Measurements from ENCODE around the gene FBXO38.

Gene FBXO38

DNA sequence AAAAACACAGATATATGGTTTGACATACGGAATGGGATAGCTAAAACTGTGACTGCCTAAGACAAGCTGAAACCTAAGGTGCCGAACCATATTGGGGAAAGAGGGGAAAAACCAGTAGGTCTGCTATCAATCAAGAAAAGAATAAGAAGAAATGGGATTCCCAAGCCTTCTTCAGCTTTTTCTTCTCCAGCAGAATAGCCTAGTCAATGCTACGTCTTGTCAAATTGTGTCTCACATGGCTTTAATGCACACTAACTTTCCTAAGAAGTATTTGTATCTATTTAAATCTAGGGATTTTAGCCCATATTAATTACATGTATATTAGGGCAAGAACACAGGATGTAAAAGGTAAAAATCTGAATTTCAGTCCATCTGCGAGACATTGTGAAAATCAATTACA lies 797 bp upstream of the FBXO38 start:
- no peak for DNase-seq (ENCODE audit: low read depth)

DNA sequence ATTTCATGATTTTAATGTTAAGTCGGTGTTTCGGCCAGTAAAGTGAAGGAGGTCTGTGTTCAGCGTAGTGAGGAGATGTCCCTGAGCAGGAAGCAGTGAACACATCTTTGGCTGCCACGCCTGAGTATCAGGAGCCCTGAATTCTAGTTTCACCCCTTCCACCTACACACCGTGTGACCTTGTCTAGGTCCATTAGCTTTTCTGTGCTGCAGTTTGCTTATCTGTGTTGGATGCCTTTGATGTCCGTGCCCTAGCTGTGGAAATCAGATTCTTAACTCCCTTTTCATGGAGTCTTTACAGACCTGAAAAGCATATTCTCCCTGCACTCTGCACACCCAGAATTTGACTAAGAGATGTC lies 601 bp downstream of the FBXO38 start:
- DNase-seq (ENCODE audit: low read depth): no peak

DNA sequence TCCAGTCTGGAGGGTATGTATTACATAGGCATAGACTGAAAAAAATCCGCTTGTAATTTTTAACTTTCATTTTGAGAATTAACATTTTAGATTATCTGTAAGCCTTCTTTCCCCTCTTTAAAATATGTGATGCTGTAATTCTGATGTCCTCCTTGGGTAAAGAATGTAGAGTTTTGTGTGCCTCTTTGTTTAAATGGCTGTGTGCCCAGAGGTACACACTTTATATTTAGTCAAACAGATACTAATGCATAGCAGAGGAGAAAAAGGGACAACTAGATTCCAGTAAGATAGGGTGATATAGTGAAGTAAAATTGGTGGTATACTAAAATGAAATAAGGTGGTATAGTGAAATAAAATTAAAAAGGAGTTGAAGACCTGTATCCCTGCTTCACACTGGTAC lies 1.3 kb downstream of the FBXO38 start:
- DNase-seq (ENCODE audit: low read depth): no peak

DNA sequence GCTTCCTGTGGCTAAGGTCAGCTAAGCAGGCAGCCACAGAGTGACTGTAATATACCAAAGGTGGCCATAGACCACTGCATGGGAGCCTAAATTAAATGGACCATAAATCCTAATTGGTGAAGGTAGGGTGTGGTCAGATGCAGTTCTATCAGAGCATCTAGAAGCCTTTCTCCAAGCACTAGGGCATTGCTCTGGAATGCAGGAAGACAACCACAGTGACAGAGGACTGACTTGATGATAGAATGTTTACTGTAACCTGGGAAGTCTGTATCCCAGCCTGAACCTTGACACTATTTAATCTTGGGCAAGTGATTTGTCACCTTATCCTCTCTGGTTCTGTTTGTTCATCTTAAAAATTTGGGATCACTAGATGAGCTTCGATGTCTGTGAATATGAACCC lies 2.3 kb downstream of the FBXO38 start:
- no peak for DNase-seq (ENCODE audit: low read depth)

DNA sequence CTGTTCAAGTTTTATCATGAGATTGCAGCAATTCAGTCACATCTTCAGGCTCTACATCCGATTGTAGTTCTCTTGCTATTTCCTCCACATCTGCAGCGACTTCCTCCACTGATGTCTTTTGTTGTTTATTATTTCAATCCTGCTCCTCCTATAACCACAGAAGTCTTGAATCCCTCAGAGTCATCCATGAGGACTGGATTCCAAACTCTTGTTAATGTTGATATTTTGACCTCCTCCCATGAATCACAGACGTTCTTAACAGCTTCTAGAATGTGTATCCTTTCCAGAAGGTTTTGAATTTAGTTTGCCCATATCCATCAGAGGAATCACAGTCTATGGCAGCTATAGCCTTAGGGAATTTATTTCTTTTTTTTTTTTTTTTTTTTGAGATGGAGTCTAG lies 3.6 kb downstream of the FBXO38 start:
- peak; percentile 67 for DNase-seq (ENCODE audit: low read depth)

DNA sequence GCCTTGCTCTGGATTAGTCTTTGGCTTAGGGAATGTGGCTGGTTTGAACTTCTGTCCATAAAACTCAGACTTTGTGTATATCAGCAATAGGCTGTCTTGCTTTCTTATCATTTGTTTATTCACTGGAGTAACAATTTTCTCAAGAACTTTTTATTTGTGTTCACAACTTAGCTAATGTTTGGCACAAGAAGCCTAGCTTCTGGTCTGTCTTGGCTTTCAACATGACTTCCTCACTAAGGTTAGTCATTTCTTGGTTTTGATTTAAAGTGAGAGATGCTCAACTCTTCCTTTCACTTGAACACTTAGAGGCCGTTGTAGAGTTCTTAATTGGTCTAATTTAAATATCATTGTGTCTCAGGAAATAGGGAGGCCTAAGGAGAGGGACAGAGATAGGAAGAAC lies 4.9 kb downstream of the FBXO38 start:
- no peak for DNase-seq (ENCODE audit: low read depth)

DNA sequence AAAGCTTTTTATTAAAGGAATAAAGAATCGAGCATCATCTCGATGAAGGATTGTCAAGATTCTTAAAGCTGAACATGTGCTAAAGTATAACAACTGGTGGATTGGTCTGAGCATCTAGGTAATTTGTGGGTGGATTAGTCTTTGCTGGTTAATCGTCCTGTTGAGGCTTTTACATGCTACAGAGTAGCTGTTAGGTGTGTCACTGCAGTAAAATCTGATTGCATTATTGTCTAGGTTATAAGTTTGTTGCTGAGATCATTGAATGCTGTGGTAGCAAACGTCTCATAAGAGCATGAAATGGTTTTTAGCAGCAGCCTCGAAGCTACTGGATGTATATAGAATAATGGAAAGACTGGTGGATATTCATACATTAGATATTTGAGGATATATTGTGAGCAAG lies 7.2 kb downstream of the FBXO38 start:
- DNase-seq (ENCODE audit: low read depth): no peak

DNA sequence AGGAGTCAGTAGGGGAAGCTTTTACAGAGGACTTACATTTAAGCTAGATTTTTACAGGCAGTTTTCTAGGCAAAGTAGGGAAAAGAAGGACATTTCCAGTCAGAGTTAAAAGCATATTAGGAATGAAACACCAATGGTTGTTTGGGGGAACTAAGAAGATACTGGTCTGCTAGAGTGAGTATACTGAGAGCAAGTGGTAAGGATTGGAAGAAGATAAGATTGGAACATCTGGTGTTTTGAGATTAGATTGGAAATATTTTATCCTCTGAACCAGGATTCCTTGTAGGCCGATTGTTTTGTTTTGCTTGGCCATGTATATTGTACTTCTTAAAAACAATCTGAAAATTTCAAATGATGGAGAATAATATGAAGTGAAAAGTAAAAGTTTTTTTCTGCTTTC lies 7.7 kb downstream of the FBXO38 start:
- no peak for DNase-seq (ENCODE audit: low read depth)

DNA sequence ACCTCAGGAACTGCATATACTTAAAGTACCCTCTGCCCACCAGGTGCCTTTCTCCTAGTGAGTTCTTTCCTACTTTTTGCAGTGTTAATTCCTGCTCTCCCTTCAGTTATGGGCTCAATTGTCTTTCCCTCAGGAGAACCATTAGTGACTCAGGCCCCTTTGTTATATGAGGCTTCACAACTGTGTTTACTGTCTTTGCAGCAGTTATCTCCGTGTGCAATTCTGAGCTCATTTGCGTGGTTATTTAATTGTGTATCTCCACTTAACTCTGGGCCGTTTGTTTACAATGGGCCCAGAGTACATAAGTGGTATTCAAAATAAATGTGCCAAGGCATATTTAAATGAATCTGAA lies 9.6 kb downstream of the FBXO38 start:
- no peak for DNase-seq (ENCODE audit: low read depth)

DNA sequence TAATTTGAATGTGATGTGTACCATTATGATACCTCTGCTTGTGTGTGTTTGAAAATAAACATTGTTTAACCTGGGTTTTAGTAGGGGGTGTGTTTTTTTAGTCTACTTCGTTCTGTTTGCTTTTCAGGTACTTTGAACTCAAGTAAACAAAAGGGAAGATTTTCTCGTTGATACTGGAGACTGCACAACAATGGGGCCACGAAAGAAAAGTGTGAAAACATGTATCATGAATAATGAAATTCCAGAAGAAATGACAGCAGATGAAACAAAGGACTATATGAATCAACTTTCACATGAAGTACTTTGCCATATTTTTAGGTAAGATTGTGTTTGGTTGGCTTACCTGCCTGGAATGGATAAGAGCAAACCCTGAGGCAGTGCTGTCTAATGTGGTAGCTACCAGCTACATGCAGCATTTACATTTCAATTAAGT lies 10.8 kb downstream of the FBXO38 start:
- DNase-seq (ENCODE audit: low read depth): no peak

DNA sequence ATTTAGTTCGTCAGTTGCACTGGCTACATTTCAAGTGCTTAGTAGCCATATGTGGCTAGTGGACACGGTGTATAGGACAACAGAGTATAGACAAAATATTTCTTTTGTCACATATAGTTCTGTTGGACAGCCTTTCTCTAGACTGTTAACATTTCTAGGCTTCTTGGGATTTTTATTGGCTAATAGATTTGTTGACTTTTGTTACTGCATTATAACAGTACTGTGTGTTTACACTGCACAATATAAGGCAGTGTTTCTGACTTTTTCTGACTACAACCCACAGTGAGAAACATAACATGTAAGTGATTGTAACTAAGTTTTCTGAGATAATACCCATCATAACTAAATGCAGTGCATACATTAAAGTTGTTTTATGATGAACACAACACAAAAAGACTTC lies 11.3 kb downstream of the FBXO38 start:
- no peak for DNase-seq (ENCODE audit: low read depth)

DNA sequence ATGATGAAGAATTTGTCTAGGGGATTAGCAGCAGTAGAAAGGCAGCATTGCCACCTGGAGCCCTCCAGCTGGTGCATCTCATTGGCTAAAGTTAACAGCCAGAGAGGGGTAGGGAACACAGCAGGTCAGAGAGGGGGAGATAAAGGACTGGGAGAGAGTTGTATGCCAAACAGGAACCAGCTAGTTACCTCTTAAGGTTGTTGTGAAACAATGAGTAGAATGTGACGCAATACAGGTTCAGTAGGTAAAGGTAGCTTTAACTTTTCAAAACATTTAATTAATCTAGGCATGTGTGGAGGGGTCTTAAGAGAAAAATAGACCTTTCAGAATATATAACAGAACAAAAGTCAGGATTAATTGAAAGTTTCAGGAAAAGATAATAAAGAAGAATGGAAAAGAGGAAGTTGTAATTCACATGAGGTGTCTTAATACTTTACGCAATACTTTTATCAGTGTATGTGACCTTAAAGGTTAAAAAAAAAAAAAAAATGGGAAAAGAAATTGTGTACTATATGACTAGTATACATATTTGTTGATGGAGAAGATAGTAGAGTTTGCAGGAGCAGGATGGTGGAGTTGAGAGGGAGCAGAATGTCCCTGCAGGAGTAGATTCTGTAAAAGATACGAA lies 14.3 kb downstream of the FBXO38 start:
- DNase-seq (ENCODE audit: low read depth): no peak

DNA sequence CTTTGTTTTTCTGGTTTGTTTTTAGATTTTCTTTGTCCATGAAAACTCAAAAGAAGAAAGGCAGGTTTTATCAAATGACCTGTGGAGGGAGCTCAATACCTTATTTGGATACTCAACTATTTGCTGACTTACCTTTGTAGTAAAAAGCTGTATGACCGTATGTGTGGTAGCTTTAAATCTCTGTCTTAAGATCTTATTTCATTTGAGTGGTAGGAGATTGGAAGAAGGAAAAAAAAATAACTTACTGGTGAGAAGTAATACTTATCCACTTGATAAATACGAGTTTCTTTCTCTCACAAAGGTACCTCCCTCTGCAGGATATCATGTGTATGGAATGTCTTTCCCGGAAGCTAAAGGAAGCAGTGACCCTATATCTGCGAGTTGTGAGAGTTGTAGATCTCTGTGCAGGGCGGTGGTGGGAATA lies 15.0 kb downstream of the FBXO38 start:
- no peak for DNase-seq (ENCODE audit: low read depth)

DNA sequence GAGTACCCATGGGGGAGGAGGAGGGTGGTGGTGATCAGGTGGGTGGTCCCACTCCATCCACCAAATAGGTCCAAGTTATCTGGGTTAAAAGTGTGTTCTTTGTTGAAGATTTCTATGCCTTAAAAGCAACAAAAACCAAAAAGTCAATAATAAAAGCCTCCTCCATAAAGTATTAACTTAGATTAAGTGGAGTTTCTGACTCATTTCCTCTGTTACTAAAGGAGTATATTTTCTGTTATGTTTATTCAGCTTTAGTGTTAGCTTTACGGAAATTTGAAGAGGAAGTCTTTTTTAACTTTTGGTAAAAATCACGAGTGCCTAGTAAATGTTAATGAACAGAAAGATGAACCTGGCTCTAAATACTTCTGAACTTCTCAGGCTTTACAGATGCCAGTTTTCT lies 17.8 kb downstream of the FBXO38 start:
- DNase-seq (ENCODE audit: low read depth): no peak

DNA sequence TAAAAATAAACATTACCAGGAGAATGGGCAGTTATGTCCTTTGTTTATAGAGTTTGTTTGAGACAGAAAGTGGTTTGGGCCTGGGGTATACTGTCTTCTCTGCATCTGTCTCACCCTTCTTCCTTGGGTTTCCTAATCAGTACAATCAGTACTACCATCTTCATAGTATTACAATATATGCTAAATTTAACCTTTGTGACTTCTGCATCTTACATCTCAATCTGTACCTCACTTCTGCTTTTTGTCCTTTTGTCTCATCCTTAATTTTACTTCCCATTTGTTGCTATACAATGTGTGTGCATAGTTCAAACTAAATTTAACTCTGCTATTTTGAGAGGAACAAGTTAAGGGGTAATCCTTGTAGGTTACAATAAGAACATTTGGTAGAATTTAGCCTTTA lies 19.6 kb downstream of the FBXO38 start:
- no peak for DNase-seq (ENCODE audit: low read depth)

DNA sequence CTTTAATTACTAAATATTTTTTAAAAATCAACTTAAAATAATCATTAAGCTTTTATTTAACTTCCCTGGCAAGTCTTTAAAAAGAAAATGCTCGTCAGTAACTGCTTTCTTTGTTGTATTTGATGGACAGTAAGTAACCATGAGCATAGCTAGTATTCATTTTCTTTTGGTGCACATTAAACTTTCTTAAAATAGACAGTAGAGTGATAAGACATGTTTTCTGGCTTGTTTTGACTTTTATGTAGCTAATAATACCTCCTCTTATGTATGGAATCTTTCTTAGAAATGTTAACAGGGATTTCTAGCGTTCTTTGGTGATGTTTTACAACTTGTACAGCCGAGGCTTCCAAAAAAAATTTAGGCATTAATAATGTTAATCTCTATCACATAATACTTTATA lies 22.6 kb downstream of the FBXO38 start:
- no peak for DNase-seq (ENCODE audit: low read depth)

DNA sequence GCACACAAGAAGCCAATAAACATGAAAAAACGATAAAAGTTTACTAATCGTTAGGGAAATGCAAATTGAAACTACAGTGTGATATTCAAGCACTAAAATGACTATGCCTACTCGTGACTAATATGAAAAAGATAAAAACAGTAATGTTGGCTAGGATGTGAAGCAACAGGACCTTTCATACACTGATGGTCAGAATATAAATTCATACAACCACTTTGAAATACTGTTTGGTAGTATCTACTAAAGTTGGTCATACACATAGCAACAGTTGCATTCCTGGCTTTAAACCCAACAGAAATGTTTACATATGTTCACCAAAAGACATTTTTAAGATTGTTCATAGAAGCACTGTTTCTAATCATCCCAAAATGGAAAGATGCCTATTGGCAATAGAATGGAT lies 24.3 kb downstream of the FBXO38 start:
- no peak for DNase-seq (ENCODE audit: low read depth)

DNA sequence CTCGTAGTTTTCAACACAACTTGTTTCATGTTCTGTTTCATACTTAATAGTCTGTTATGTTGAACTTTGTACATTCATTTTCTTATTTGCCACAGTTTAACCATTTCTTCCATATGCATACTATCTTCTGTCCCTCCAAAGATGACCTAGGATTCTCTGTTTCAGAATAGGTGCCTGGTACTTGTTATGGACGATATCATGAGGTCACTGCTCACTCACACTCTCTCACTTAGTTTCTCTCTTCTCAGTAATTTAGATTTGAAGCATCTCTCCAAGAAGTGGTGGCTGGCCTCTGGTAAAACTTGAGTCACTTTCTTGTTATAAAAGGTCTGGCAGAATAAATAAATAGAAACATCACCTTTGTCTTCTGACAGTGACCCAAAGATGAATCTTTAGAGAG lies 28.4 kb downstream of the FBXO38 start:
- no peak for DNase-seq (ENCODE audit: low read depth)

DNA sequence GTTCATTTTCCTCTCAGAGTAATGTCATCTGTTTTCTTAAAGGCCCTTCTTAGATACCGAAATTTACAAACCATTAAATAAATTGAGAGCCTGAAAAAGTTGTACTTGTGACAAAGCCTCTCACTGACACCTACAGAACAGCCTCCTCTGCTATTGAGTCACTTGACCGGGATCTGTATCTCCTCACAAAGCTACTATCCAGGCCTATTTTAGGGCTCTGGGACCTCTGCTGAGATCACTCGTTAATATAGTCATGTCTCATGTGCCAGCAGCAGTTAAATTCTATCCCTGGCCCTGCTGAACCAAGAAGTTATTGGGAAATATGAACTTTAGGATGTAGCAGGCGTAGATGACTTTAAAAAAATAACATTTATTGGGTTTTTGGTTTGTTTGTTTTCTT lies 31.1 kb downstream of the FBXO38 start:
- no peak for DNase-seq (ENCODE audit: low read depth)

DNA sequence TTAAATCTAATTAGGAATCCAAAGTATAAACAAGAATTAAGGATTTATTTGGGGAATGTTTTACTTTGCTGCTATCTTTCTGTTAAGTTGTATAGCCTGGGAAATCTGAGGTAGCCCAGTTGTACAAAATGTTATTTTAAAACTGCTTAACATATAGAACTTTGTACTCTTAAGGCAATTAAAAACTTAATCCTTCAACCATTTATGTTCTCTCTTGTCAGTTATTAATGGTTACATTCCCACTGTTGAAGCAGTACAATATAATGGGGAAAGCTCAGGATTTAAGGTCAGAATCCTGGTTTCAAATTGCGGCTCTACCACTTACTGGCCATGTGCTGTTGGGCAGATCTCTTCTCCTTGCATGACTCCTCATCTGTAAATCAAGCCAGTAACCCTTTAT lies 32.7 kb downstream of the FBXO38 start:
- no peak for DNase-seq (ENCODE audit: low read depth)

DNA sequence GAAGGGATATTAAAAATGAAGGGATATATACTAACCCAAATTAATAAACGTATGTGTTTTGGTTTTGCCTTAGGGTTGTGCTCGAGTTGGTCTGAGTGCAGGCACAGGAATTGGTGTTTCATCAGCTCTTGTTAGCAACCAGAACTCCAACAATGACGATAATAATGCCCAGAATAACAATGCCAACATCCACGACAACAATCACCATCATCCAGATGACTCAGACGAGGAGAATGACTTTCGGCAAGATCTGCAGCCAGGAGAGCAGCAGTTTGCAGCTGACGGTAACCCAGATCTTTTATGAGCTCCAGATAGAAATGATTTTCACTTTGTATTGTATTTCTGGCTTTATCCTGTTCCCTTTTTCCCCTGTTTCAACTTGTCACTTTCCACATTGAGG lies 33.2 kb downstream of the FBXO38 start:
- peak; percentile 24 for DNase-seq (ENCODE audit: low read depth)

DNA sequence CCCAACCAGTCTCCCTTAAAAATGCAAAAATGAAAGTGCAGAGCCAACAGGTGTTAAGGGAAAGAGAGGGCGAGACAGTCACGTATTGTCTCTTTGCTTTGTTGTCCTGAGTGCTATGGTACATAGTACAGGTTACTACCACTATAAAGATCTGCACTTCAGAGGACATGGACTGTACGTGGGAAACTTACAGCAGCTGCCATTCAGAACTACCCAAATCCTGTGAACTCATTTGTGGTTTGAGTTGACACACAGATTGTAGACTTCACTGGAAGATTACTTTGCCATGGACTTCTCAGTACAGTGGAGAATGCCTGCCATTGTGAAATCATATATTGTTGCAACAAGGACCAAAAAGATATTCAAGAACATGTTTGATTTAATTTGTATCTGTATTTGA lies 34.8 kb downstream of the FBXO38 start:
- DNase-seq (ENCODE audit: low read depth): no peak

DNA sequence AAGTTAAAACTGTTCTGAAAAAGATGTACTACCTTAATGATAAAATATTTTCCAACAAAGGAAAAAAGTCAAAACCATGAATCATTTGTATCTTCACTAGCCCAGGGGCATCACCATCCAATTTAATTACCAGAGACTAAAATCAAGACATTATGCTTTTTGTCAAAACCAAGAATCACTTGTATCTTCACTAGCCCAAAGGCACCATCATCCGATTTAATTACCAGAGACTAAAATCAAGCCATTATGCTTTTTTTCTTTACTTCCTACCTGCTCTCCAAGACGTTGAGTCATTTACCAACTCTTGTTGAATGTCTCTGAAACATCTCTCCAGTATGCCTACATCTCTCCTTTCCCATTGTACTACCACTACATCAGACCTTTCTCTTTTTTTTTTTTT lies 37.9 kb downstream of the FBXO38 start:
- DNase-seq (ENCODE audit: low read depth): no peak

DNA sequence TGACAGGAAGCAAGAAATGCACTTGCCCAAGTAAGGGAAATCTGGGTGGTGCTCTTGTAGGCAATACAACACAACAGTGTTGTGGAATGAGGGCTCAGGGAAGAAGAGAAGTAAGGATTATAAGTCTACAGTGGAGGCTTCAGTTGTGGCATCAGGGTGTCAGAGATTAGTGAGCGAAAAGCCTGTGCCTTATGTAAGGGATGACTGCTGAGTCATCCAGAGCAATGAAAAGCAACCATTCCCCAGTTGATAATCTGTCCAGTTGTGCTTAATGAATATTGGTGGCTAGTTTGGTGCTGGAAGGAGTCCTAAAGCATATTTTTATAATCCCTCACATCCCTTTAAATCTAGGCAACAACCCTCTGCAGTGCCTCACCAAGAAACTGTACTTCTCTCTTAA lies 42.0 kb downstream of the FBXO38 start:
- DNase-seq (ENCODE audit: low read depth): no peak

DNA sequence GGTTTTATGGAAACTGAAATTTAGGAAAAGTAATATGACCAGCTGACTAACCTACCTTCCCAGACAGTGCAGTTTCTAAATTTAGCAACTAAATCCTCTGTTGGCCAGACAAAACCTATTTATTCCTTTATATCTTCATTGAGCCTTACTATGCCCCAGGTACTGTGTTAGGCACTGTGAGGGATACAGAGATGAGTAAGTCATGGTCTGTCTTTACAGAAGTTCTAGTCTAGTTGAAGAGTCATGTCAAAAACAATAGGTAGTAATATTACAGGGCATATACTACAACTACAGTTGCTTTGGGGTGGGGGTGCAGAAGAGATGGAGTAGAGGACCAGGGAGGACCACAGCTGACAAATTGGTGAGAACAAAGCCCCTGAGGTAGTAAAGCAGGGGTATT lies 42.8 kb downstream of the FBXO38 start:
- no peak for DNase-seq (ENCODE audit: low read depth)
